Amniotic epithelial cell (primary cell): Measurements from ENCODE around the gene FBN1.

ENCODE experiments used
- DNase-seq: peaks from one replicate; pipeline ENCODE4 v3.0.0-alpha.2; 2010; ENCODE audit warnings: low read depth

FBN1 gene

GRCh38 chr15:48652510-48653076 is 7.1 kb upstream of the FBN1 start:
- DNase-seq, result no peak

- no peak for DNase-seq
Measured at GRCh38 chr15:48650931-48651330, 5.4 kb upstream of the FBN1 start.

- no peak for DNase-seq
Measured at GRCh38 chr15:48647962-48648361, 2.5 kb upstream of the FBN1 start.

GRCh38 chr15:48646331-48646730 is 822 bp upstream of the FBN1 start:
- no peak for DNase-seq

- no peak for DNase-seq
Measured at GRCh38 chr15:48644827-48645557, 517 bp downstream of the FBN1 start.

- no peak for DNase-seq
Measured at GRCh38 chr15:48644467-48644826, 1.1 kb downstream of the FBN1 start.

GRCh38 chr15:48643776-48644466 is 1.6 kb downstream of the FBN1 start:
- no peak for DNase-seq

- no peak for DNase-seq
Measured at GRCh38 chr15:48643206-48643605, 2.3 kb downstream of the FBN1 start.

GRCh38 chr15:48642795-48643194 is 2.7 kb downstream of the FBN1 start:
- DNase-seq, result no peak

- peak; percentile 58 for DNase-seq
Measured at GRCh38 chr15:48641416-48641815, 4.1 kb downstream of the FBN1 start.

- DNase-seq, result no peak
Measured at GRCh38 chr15:48638963-48639362, 6.5 kb downstream of the FBN1 start.

- DNase-seq, result no peak
Measured at GRCh38 chr15:48637639-48638038, 7.9 kb downstream of the FBN1 start.

- DNase-seq, result no peak
Measured at GRCh38 chr15:48636511-48636910, 9.0 kb downstream of the FBN1 start.

- peak; percentile 86 for DNase-seq
Measured at GRCh38 chr15:48634893-48635292, 10.6 kb downstream of the FBN1 start.

GRCh38 chr15:48634096-48634495 is 11.4 kb downstream of the FBN1 start:
- DNase-seq, result no peak

GRCh38 chr15:48632651-48633050 is 12.9 kb downstream of the FBN1 start:
- no peak for DNase-seq

GRCh38 chr15:48631176-48631770 is 14.2 kb downstream of the FBN1 start:
- DNase-seq, result no peak

GRCh38 chr15:48630245-48630644 is 15.3 kb downstream of the FBN1 start:
- no peak for DNase-seq

GRCh38 chr15:48628832-48629231 is 16.7 kb downstream of the FBN1 start:
- DNase-seq, result peak; percentile 62

GRCh38 chr15:48627260-48627940 is 18.1 kb downstream of the FBN1 start:
- peak; percentile 85 for DNase-seq

GRCh38 chr15:48625126-48625525 is 20.4 kb downstream of the FBN1 start:
- peak; percentile 77 for DNase-seq

- DNase-seq, result no peak
Measured at GRCh38 chr15:48624700-48625099, 20.8 kb downstream of the FBN1 start.
